ENCODE data around the gene CYSTM1. TPM values are rescaled to one million over a fixed set of nuclear protein-coding genes. Genes with fewer than 3 reads are reported as not detected.

Gene CYSTM1
- polyA plus RNA-seq, 3 donors = 67.3 to 74.9 (median 71.4) TPM

DNA sequence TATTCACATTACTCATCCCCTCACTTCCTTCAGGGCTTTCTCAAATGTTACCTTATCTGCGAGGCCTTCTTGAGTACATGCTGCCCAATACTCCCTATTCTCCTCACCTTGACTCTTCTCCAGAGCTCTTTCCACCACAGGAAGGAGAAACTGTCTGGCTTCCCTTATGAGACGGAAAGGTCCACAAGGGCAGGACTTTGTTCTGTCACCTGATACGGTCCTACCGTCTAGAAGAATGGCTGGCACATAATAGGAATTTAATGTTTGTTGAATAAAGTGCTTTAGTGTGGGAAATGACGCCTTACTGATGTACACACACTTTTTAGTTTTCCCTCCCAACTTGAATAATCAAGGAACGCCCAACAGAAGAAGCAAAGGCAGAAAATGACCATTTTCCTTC lies 75.4 kb downstream of the CYSTM1 start:
- no peak for DNase-seq (ENCODE audit: low read depth in 3 of 3, low spot score in 2 of 3)

DNA sequence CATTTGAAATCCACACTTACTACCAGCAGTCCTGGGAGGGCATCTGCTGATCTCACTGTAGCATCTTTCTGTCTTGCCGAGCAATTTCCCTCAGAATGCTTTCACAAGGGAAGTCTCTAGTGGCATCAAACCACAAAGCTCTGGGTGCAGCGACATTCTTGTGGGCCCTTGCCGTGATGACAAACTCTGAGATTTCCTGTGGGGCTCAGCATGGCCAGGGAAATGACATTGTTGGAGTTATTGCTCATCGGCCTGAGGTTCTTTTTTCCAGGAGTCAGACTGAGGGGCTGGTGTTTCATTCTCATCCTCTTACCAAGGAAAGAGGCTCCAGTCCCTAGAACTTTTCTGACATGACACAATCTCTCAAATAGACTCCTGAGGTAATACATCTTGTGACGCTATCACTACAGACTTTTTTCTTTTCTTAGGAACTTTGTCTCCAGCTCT lies 76.6 kb downstream of the CYSTM1 start:
- no peak for DNase-seq (ENCODE audit: low read depth in 3 of 3, low spot score in 2 of 3)

DNA sequence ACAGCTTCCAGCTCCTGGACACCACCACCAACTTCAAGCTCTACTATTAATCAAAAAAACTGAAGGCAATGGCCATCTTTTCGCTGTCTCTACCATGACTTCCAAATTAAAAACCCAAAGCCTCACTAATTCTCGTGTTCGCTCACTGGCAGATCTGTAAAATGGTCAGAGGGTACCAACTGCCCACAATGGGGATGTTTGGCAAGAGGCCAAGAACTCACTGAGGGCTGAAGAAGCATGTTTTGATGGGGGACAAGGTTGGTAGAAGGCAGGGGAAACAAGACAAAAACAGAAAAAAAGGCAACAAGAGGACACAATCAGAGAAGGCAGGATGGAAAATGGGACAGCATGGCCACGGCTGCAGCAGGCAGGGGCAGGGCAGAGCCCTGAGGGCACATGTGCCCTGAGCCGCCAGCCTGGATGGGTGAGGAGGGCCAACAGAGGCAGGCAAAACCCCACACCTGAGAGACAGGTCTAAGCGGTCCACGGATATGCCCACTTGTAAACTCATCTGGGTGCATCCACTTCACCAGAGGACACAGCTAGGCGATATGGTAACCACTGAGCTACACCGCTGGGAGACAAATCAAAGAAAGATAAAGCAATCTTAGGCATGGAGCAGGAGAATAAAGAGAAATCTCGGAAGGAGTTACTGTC lies 77.6 kb downstream of the CYSTM1 start:
- DNase-seq (ENCODE audit: low read depth in 3 of 3, low spot score in 2 of 3) = no peak

DNA sequence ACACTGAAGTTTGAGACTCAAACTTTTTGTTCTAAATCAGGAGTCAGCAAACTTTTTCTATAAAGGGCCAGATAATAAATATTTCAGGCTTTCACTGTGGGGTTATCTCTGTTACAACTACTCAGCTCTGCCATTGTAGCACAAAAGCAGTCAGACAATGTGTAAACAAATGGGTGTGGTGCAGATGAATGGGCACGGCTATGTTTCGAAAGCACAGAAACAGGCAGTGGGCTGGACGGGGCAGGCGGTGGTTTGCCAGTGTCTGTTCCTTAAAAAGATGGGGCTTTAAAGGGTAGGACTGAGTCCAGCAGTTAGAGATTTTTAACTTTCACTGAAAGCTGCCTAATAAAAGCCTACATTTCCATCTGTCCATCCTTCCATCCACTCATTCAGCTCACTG lies 79.0 kb downstream of the CYSTM1 start:
- DNase-seq (ENCODE audit: low read depth in 3 of 3, low spot score in 2 of 3) = no peak

DNA sequence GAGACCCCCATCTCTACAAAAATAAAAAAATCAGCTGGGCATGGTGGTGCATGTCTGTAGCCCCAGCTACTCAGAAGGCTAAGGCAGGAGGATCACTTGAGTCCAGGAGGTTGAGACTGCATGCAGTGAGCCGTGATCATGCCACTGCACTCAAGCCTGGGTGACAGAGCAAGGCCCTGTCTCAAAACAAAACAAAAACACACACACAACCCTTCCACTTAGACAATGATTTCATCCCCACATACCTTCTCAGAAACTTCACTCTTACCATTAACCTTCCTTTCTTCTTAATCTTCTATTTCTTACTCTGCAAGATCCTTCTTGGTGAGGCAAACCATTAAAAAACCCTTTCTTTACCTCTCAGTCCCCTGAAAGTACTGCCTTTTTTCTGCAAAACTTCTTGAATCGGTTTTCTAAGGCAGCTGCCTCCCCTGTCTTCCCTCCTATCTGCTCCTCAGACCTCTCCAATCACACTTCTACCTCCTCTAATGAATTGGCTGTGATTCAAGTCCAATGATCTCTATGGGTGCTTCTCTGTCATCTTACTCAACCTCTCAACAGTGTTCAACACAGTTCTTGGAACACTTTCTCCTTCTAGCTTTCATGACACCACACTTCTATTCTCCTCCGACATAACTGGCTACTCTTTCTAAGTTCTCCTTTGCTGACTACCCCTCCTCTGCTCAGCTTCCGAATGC lies 80.6 kb downstream of the CYSTM1 start:
- no peak for DNase-seq (ENCODE audit: low read depth in 3 of 3, low spot score in 2 of 3)

DNA sequence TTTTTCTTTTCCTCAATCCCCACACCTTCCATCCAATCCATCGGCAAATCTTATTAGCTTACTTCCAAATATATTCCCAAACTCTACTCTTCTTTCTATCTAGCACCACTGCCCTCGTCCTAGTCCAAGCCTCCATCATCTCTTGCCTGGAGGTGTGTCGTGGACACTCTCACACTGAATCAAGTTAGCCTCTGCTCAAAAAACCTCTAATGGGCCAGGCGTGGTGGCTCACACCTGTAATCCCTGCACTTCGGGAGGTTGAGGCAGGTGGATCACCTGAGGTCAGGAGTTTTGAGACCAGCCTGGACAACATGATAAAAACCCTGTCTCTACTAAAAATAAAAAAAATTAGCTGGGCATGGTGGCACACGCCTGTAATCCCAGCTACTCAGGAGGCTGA lies 81.7 kb downstream of the CYSTM1 start:
- no peak for DNase-seq (ENCODE audit: low read depth in 3 of 3, low spot score in 2 of 3)

DNA sequence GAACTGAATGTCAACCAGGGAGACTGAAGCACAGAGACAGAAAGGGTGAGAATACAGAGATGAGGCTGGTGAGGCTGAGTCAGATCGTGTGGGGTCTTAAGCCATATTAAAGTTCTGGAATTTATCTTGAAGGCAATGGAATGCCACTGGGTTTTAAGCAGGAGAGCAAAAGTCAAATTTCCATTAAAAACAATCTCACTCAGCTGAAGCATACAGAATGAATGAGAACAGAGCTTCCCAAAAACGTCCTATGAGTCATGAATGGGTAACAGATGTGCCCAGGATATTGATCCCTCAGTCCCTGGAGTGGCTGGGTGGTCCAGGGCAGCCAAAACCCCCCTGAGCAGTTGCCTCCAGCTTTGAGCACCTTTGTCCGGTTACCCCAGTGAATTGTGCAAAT lies 83.0 kb downstream of the CYSTM1 start:
- DNase-seq (ENCODE audit: low read depth in 3 of 3, low spot score in 2 of 3) = no peak

DNA sequence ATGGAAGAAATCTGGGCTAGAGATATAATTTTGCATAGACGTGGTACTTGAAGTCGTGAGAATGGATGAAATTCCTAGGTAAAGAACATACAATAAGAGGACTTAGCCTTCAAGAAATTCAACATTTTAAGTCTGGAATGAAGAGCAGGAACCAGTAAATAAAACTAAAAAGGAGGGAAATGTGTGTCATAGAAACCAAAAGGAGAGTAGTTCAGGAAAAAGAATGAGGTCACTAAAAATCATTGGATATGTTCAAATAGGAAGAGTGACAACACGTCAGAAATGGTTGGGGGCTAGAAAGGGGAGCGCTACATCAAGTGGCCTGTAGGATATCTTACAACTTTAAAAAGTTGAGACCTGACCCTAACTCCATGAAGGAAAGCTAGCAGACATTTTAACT lies 83.9 kb downstream of the CYSTM1 start:
- DNase-seq (ENCODE audit: low read depth in 3 of 3, low spot score in 2 of 3) = no peak

DNA sequence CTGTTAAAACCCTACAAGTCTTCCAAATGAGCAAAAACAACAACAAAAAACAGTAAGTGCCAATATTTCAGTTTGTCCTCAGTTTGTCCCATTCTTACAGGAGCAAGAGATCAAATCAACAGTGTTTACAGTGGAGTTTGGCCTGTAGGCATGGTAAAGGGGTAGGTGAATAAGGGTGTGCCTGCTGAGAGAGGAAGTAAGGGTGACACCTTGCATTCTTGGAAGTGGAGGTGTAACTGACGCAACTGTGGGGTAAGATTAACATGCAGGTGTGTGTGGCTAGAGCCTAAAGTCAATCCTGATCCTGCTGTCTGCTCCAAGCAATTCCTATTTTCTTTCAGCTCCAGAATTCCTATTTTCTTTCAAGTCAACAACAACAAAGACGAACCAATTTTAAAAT lies 84.5 kb downstream of the CYSTM1 start:
- DNase-seq (ENCODE audit: low read depth in 3 of 3, low spot score in 2 of 3) = no peak

DNA sequence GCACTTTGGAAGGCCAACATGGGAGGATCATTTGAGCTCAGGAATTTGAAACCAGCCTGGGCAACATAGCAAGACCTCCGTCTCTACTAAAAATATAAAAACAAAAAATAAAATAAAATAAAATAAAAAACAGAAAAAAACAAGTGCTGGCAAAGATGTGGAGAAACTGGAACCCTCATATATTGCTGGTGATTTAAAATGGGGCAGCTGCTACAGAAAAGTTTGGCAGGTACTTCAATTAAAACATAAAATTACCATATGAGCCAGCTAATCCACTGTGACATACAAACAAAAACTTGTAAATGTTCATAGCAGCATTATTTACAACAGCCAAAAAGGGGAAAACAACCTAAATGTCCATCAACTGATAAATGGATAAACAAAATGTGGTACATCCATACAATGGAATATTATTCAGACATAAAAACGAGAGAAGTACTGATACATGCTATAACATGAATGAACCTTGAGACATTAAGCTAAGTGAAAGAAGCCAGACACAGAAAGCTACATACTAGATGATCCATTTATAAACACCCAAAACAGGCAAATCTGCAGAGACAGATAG lies 85.2 kb downstream of the CYSTM1 start:
- DNase-seq (ENCODE audit: low read depth in 3 of 3, low spot score in 2 of 3) = no peak

DNA sequence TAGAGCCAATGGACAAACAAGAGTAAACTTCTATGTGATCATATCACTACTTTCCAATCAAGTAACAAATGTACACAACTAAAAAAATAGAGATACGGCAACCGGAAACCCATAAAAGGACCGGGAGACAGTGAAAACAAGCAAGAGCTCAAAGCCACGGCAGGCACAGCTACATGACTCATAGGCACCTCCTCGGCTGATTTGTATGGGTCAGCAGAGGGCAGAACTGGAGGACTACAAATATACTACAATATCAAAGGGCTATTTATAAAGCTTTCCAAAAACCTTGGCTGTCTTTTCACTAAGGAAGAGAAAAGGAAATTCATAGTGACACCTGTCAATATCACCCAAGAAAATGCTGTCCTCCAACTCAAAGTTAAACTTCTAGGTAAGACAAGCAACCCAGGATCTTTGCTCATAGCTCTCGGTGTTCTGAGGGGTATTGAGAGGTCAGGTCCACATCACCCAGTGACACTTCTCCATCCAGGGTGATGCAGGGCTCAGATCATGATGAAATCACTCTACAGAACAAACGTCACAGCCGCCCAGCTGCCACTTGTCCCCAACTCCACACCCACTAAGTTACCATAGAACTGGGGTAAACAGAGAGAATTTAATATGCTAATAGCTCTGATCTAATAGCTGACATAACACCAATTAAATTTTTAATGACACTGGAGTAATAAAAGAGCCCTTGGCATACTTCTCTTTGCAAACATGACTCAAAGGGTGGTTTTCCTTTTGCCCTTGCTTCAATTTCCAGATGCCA lies 86.6 kb downstream of the CYSTM1 start:
- no peak for DNase-seq (ENCODE audit: low read depth in 3 of 3, low spot score in 2 of 3)

DNA sequence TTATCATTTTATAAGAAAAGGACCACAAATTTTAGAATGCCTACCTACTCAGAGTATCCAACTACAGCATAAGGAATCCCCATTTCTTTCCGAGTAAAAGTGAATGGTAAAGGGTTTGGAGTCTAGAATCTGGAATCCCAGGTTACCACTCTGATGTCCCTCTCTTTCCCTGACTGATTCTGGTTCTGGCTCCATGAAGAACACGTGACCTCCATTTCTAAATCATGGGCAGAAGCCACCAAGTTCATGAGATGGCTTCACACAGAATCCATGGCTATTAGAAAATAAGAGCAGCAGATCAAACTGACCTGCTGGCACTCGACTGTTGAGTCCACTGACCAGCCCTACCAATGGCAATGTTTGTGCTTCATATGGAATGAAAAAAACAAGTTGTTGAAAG lies 87.2 kb downstream of the CYSTM1 start:
- DNase-seq (ENCODE audit: low read depth in 3 of 3, low spot score in 2 of 3) = no peak

DNA sequence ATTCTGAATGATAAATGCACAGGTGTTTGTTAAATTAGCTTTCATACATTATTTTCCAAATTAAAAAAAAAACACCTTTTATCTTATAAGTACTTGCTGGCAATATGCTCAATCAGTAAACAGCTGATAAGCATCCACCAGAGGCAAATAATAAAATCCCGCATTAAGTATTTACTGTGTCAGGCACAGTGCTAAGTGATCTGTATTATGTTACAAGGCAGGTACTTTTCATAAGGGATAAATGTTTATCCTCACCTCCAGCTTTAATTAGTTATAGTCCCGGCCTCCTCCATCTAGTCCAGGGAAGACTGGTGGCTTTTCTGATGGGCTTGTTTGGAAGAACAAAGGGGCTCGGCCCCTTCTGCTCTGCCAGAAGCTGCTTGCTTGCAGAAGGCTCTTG lies 87.9 kb downstream of the CYSTM1 start:
- DNase-seq (ENCODE audit: low read depth in 3 of 3, low spot score in 2 of 3) = no peak

DNA sequence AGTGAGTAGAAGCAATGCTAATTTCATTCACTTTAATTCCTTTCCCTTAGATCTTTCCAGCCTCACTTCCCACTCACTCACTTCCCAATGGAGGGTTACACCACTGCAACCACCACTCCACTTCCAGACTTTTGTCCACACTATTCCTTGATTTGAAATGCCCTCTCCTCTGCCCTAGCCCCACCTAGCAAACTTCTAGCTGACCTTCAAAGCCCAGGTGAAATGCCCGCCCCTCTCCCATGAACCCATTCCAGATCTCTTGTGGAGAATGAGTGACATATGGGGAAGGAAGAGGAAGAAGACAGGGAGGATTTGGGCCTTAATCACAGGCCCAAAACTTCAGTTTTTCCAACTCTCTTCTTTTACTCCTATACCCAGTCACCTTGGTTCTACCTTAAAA lies 90.9 kb downstream of the CYSTM1 start:
- no peak for DNase-seq (ENCODE audit: low read depth in 3 of 3, low spot score in 2 of 3)

DNA sequence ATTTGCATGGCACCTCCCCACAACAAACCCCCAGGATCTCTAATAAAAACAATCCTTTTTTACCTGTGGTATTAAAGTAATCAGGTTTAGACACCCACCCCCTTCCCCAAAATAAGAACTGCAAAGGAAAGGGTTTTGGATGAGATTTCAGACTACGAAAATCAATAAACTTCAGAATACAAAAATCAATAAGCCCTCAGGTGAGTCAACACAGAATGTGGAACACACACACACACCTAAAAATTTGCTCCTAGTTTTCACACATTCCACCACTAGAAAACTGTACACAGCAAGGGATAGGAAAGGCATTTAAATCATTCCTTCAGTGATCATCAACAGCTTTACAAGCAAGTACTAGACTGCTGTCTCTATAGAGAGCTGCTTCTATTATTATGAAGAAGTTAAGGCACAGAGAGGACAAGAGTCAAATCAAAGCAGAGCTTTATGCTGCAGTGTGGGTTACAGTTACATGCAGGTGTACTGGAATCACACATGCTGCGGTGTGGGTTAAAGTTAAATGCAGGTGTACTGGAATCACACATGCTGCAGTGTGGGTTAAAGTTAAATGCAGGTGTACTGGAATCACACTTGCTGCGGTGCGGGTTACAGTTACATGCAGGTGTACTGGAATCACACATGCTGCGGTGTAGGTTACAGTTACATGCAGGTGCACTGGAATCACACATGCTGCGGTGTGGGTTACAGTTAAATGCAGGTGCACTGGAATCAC lies 91.6 kb downstream of the CYSTM1 start:
- DNase-seq (ENCODE audit: low read depth in 3 of 3, low spot score in 2 of 3) = no peak

DNA sequence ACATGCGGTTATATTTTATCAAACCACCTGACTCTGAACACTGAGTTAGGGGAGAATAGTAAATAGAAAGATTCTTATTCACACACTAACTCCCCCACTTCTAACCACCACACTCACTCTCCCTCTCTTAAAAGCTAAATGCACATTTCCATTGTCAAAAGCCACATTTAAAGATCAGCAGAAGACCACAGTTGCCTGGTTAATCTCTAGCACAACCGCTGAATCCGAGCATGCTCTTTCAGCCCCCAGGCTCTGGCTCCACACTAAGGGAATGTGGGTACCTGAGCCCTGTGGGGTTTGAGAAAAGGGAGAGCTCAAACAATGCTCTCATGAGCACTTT lies 92.2 kb downstream of the CYSTM1 start:
- DNase-seq (ENCODE audit: low read depth in 3 of 3, low spot score in 2 of 3) = no peak

DNA sequence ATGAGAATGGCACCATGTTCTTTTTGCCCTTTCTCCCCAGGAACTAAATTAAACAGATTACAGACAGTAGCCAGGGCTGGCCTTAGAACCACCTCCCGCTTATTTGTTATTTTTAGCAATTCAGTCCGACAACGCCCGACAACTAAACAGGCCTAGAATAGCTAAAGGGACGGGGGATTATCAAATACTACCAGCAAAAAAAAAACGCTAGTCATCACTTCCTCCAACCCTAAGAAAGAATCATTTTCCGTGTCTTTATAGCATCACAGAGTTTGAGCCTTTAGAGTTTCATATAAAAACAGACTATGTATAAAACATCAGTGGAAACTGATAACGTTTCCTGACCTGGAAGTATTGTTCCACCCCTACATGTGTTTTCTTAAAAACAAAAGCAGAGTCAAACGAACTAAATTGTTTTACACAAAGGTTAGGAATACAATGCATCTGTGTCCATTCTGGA lies 92.6 kb downstream of the CYSTM1 start:
- no peak for DNase-seq (ENCODE audit: low read depth in 3 of 3, low spot score in 2 of 3)

DNA sequence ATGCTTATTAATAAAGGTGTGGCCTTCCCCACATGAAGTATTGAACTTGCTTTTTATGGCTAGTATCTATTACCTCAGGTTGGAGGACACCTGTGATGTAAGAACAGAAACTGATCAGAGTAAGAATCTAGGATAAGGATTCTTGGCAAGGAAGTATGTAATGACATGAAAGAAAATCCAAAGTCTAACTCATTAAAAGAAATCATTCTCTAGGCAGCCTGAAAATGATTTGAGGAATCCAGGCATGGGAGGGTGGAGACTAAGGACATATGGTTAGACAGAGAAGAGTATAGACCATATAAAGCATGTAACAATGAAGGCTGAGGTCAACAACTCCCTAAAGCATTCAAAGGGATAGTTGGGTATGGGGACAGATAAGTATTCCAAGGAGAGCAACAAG lies 95.0 kb downstream of the CYSTM1 start:
- no peak for DNase-seq (ENCODE audit: low read depth in 3 of 3, low spot score in 2 of 3)

DNA sequence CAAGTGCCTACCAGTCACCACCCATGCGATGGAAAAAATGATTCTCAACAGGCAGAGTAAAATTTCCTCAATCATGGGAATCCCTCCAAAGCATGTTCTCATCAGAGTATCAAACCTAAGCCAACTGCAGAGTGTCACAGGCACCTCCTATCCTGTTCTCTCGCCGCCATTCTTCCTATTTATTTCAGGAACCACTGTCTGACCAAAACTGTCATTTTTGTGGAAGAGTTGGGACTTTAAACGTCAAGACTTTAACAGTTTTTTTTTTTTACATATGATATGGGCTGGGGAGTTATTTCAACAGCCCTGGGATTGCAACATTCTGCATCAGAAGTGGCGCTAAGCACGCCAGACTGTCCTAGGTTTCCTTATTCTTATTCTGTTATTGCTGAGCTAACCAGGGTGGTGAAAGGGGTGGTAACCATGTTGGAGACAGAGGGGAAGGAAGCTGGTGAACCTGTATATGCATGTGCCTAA lies 98.5 kb downstream of the CYSTM1 start:
- DNase-seq (ENCODE audit: low read depth in 3 of 3, low spot score in 2 of 3) = no peak

DNA sequence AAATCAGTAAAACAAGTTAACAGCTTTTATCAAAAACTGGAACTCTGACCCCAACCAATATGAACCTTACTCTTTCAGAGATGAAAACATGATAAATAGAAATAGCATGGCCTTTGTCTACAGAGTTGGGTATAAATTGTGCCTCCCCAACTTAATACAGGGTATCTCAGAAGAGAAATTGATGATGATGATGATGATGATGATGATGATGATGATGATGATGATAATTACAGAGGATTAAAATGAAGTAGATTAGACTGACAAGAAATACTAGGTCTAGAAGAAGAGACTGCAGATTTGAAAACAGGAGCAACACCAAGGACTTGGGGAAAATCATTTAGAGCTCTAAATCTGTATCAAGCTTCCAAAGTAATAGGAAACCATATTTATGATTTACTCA lies 100.8 kb downstream of the CYSTM1 start:
- DNase-seq (ENCODE audit: low read depth in 3 of 3, low spot score in 2 of 3) = no peak

DNA sequence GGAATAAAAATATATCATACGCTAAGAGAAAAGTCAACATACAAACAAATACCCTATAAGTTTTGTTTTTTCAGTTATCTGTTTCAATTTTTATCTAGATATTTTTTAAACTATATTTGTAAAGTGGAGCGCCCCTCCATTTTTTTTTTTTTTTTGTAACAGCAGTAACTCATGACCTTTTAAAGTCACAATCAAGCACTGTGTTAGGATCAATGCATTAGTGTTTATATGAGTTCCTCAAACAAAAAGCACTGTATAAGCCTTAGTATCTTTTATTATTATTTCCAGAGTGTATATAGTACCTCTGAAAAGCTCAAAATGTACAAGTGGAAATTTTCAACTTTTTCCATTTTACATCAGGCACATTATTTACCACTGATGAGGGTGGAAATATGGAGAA lies 107.3 kb downstream of the CYSTM1 start:
- no peak for DNase-seq (ENCODE audit: low read depth in 3 of 3, low spot score in 2 of 3)

Measured in right renal cortex interstitium (tissue), 3 donors.